Measurements from ENCODE around the gene CFAP20DC. TPM values are rescaled to one million over a fixed set of nuclear protein-coding genes. Genes with fewer than 3 reads are reported as not detected.
A peak's percentile ranks its signal among the peaks of the same experiment; 100 is the strongest.

CFAP20DC gene
- total and polyA plus RNA-seq, 10 of the 15 experiments (the other 5 are each of a cell fraction or from before 2014, with no cell fraction given) = 0.53 to 11.6 (median 2.0) TPM

DNA sequence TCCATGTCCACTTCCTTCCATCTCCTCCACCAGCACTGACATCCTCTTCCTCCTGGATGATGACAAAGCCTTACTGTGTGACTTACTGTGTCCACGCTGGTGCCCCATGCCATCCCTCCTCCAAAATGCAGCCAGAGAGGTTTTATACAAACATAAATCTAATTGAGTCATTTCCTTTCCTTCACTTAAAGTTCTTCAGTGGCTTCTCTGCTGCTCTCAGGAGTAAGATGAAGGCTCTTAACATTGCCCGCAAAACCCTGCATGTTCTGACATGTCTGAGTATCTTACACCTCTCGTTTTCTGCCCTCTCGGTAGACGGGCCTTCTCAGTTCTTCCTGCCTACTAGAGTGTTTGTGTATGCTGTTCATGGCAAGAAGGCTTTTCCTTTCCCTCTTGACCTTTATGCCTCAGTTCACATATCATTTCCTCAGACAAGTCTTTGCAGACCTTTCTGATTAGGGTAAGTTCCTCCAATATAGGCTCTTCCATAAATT is 175.5 kb downstream of the CFAP20DC start (continued):
- TF ChIP-seq, protein P1, sequence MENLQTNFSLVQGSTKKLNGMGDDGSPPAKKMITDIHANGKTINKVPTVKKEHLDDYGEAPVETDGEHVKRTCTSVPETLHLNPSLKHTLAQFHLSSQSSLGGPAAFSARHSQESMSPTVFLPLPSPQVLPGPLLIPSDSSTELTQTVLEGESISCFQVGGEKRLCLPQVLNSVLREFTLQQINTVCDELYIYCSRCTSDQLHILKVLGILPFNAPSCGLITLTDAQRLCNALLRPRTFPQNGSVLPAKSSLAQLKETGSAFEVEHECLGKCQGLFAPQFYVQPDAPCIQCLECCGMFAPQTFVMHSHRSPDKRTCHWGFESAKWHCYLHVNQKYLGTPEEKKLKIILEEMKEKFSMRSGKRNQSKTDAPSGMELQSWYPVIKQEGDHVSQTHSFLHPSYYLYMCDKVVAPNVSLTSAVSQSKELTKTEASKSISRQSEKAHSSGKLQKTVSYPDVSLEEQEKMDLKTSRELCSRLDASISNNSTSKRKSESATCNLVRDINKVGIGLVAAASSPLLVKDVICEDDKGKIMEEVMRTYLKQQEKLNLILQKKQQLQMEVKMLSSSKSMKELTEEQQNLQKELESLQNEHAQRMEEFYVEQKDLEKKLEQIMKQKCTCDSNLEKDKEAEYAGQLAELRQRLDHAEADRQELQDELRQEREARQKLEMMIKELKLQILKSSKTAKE (IDR thresholded peaks at IDR 0.05; ENCODE audit: low read depth, poor library complexity, severe bottlenecking) = peak; percentile 76
- TF ChIP-seq LARP7 (IDR thresholded peaks at IDR 0.05) (no peak), NFYA (IDR thresholded peaks at IDR 0.05; ENCODE audit: borderline replicate concordance, low read depth, low read length) (no peak), YY1 (IDR thresholded peaks at IDR 0.05; ENCODE audit: low read depth, low read length) (no peak), NR2C2 (IDR thresholded peaks at IDR 0.05; ENCODE audit: borderline replicate concordance, control insufficient read depth, insufficient read length, low read depth) (no peak), SREBF2 (IDR thresholded peaks at IDR 0.05; ENCODE audit: low read length) (no peak), POU2F2 (IDR thresholded peaks at IDR 0.05; ENCODE audit: borderline replicate concordance, low read depth, low read length) (no peak), DPF2 (IDR thresholded peaks at IDR 0.05) (no peak), NBN (IDR thresholded peaks at IDR 0.05) (0 out of 2 replicates have a peak, but pooled peaks have one; percentile 42), ZNF622 (IDR thresholded peaks at IDR 0.05) (no peak), TCF12 (IDR thresholded peaks at IDR 0.05; ENCODE audit: low read depth, low read length) (no peak), BMI1 (IDR thresholded peaks at IDR 0.05; ENCODE audit: borderline replicate concordance) (no peak)
- TF ChIP-seq, protein P2, sequence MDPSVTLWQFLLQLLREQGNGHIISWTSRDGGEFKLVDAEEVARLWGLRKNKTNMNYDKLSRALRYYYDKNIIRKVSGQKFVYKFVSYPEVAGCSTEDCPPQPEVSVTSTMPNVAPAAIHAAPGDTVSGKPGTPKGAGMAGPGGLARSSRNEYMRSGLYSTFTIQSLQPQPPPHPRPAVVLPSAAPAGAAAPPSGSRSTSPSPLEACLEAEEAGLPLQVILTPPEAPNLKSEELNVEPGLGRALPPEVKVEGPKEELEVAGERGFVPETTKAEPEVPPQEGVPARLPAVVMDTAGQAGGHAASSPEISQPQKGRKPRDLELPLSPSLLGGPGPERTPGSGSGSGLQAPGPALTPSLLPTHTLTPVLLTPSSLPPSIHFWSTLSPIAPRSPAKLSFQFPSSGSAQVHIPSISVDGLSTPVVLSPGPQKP (IDR thresholded peaks at IDR 0.05; ENCODE audit: low read depth, low read length) = no peak
- TF ChIP-seq, protein P3, sequence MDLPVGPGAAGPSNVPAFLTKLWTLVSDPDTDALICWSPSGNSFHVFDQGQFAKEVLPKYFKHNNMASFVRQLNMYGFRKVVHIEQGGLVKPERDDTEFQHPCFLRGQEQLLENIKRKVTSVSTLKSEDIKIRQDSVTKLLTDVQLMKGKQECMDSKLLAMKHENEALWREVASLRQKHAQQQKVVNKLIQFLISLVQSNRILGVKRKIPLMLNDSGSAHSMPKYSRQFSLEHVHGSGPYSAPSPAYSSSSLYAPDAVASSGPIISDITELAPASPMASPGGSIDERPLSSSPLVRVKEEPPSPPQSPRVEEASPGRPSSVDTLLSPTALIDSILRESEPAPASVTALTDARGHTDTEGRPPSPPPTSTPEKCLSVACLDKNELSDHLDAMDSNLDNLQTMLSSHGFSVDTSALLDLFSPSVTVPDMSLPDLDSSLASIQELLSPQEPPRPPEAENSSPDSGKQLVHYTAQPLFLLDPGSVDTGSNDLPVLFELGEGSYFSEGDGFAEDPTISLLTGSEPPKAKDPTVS (IDR thresholded peaks at IDR 0.05; ENCODE audit: low read depth, low read length) = no peak
- TF ChIP-seq, protein P4, sequence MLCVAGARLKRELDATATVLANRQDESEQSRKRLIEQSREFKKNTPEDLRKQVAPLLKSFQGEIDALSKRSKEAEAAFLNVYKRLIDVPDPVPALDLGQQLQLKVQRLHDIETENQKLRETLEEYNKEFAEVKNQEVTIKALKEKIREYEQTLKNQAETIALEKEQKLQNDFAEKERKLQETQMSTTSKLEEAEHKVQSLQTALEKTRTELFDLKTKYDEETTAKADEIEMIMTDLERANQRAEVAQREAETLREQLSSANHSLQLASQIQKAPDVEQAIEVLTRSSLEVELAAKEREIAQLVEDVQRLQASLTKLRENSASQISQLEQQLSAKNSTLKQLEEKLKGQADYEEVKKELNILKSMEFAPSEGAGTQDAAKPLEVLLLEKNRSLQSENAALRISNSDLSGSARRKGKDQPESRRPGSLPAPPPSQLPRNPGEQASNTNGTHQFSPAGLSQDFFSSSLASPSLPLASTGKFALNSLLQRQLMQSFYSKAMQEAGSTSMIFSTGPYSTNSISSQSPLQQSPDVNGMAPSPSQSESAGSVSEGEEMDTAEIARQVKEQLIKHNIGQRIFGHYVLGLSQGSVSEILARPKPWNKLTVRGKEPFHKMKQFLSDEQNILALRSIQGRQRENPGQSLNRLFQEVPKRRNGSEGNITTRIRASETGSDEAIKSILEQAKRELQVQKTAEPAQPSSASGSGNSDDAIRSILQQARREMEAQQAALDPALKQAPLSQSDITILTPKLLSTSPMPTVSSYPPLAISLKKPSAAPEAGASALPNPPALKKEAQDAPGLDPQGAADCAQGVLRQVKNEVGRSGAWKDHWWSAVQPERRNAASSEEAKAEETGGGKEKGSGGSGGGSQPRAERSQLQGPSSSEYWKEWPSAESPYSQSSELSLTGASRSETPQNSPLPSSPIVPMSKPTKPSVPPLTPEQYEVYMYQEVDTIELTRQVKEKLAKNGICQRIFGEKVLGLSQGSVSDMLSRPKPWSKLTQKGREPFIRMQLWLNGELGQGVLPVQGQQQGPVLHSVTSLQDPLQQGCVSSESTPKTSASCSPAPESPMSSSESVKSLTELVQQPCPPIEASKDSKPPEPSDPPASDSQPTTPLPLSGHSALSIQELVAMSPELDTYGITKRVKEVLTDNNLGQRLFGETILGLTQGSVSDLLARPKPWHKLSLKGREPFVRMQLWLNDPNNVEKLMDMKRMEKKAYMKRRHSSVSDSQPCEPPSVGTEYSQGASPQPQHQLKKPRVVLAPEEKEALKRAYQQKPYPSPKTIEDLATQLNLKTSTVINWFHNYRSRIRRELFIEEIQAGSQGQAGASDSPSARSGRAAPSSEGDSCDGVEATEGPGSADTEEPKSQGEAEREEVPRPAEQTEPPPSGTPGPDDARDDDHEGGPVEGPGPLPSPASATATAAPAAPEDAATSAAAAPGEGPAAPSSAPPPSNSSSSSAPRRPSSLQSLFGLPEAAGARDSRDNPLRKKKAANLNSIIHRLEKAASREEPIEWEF (IDR thresholded peaks at IDR 0.05; ENCODE audit: insufficient replicate concordance, low read depth, low read length) = no peak
- TF ChIP-seq, protein P5, sequence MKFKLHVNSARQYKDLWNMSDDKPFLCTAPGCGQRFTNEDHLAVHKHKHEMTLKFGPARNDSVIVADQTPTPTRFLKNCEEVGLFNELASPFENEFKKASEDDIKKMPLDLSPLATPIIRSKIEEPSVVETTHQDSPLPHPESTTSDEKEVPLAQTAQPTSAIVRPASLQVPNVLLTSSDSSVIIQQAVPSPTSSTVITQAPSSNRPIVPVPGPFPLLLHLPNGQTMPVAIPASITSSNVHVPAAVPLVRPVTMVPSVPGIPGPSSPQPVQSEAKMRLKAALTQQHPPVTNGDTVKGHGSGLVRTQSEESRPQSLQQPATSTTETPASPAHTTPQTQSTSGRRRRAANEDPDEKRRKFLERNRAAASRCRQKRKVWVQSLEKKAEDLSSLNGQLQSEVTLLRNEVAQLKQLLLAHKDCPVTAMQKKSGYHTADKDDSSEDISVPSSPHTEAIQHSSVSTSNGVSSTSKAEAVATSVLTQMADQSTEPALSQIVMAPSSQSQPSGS (IDR thresholded peaks at IDR 0.05; ENCODE audit: low read length) = no peak
